GM23248 (cell line): ENCODE data around the gene ID1.
"Not testable (repeated sequence)": the region's sequence is repeated elsewhere in the genome, so short reads cannot be mapped to it uniquely, and the experiment has no call there.

Experiments
- EZH2 ChIP-seq: fragments of 200-600 bp; sonication (generic); IDR thresholded peaks from 2 replicates; pipeline ENCODE4 v1.6.1; 2018; ENCODE audit warnings: antibody characterized with exemption, mild to moderate bottlenecking; ENCODE audit not compliant: insufficient read depth, poor library complexity, severe bottlenecking
- EZH2phosphoT487 ChIP-seq: fragments of 200-600 bp; sonication (generic); IDR thresholded peaks from 2 replicates; pipeline ENCODE4 v1.6.1; 2018; ENCODE audit warnings: antibody characterized with exemption, moderate library complexity, mild to moderate bottlenecking, low read depth; ENCODE audit not compliant: insufficient read depth

- not testable (repeated sequence) for TF ChIP-seq EZH2phosphoT487, EZH2
Measured at GRCh38 chr20:31579941-31580651, 25.0 kb upstream of the ID1 start.
